CMK (cell line): ENCODE results near the gene BFAR.
"Not testable (repeated sequence)": the region's sequence is repeated elsewhere in the genome, so short reads cannot be mapped to it uniquely, and the experiment has no call there.

ENCODE experiments used
- DNase-seq: peaks from one replicate; pipeline ENCODE4 v3.0.0-alpha.2; 2010; ENCODE audit warnings: low read depth

Gene BFAR

DNA sequence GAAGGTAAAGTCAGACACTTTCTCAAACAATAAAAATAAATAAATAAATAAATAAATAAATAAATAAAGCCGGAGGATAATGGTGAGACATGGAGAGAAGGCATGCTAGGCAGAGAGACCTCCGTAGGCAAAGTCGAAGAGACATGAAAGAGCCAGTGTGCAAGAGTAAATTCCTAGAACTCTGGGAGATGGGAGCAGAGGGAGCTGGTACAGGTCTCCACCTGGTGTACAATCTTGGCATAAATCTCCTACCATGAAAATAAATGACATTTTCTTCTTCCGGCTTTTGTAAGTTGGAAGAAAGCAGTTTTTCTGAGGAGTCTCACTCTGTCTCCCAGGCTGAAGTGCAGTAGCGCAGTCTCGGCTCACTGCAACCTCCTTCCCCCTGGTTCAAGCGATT is 69.1 kb downstream of the BFAR start:
- not testable (repeated sequence) for DNase-seq

- DNase-seq, result not testable (repeated sequence)
These were observed 69.9 kb downstream of the BFAR start for GRCh38 chr16:14702672-14703071.

DNA sequence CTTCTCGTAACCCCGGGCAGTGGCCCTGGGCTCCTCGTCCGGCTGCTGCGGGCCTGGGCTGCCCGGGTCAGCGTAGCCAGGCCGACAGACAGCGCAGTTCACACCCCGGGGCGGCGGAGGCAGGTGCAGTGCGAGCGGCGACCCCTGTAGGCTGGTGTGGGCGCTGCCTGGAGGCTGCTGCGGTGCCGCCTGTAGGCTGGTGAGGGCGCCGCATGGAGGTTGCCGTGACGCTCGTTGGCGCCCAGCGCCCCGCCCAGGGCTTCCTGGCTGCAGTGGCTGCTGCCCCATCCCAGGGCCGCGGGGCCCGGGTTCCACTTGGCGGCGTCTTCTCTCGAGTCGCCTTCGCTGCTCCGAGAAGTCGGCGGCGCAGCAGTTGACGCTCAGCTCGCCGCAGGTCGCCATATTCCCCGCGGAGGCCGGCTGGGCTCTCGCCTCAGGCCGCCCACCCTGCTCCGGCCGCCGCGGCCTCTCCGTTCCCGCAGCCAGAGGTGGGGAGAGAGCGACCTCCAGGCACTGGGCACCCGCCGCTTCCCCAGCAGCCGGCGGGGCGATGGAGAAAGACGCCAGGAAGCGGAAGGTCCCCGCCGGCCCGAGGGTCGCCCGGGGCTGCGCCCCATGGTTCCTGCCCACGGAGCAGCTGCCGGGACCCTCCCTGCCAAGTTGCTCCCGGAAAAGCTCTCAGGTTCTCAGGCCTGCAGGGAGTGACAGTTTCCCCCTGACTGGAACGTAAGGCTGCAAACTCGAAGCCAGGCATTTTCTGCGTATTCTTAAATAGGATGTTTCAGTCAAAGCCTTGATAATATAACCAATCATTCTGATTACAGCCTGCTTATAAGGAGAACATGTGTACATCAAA is 70.6 kb downstream of the BFAR start, which contains the start of gene NPIPA3:
Gene NPIPA3, plus strand, starts transcription at position 256 of the 856 bp plus-strand sequence. CDS start 5,533 bp downstream, outside the sequence.
- not testable (repeated sequence) for DNase-seq
